ENCODE data around the gene ATM. TPM values are rescaled to one million over a fixed set of nuclear protein-coding genes. Genes with fewer than 3 reads are reported as not detected.

Gene ATM
- total RNA-seq, 1 donor from 2014 or later, result 184 TPM

- DNase-seq, result no peak
- intact Hi-C loops (cut with micrococcal nuclease), result loop anchor here (5.0 kb wide), 1 partner anchor 306 kb away; no protein-coding TSS in a partner anchor
Observed at GRCh38 chr11:108341654-108342053, 118.8 kb downstream of the ATM start.

GRCh38 chr11:108343714-108344113 lies 120.8 kb downstream of the ATM start:
- ATAC-seq (ENCODE audit: low read depth), result no peak
- Mint-ChIP-seq H3K27ac (no peak overlapping the region), H3K4me3 (no peak overlapping the region), H3K4me1 (no peaks in the 10 kb centered on the region), H3K27me3 (no peaks in the 10 kb centered on the region), H3K36me3 (ENCODE audit: low read depth) (peaks cover 53% of the 10 kb centered on the region), H3K9me3 (no peaks in the 10 kb centered on the region)
- intact Hi-C loops (cut with micrococcal nuclease), result loop anchor here (5.0 kb wide), 1 partner anchor 304 kb away; no protein-coding TSS in a partner anchor
- CTCF ChIA-PET, result no interaction called here
- TF ChIP-seq CTCF (IDR thresholded peaks at IDR 0.05), result no peak
- POLR2A ChIA-PET, result no interaction called here
- no peak for DNase-seq

More at GRCh38 chr11:108341654-108342053, 118.8 kb downstream of the ATM start:
- Mint-ChIP-seq H3K4me1 (no peaks in the 10 kb centered on the region), H3K4me3 (no peak overlapping the region), H3K9me3 (no peaks in the 10 kb centered on the region), H3K27ac (no peak overlapping the region), H3K36me3 (ENCODE audit: low read depth) (peaks cover 58% of the 10 kb centered on the region), H3K27me3 (no peaks in the 10 kb centered on the region)
- ATAC-seq (ENCODE audit: low read depth), result no peak
- no peak for TF ChIP-seq CTCF (IDR thresholded peaks at IDR 0.05)
- POLR2A ChIA-PET, result interaction anchor here (0.6 kb wide), 1 partner anchor 257 kb away, joined by 3 read pairs; no protein-coding TSS in a partner anchor
- CTCF ChIA-PET, result no interaction called here

GRCh38 chr11:108345767-108346166 lies 122.9 kb downstream of the ATM start:
- no peak for TF ChIP-seq CTCF (IDR thresholded peaks at IDR 0.05)
- peaks cover 67% of the 10 kb centered on the region for H3K36me3 Mint-ChIP-seq (ENCODE audit: low read depth)
- no peaks in the 10 kb centered on the region for H3K4me1 Mint-ChIP-seq
- CTCF ChIA-PET, result no interaction called here
- POLR2A ChIA-PET, result no interaction called here
- H3K27ac Mint-ChIP-seq, result no peak overlapping the region
- no peak for ATAC-seq (ENCODE audit: low read depth)
- no peaks in the 10 kb centered on the region for H3K9me3 Mint-ChIP-seq
- intact Hi-C loops (cut with micrococcal nuclease), result no loop called here
- DNase-seq, result no peak
- H3K27me3 Mint-ChIP-seq, result no peaks in the 10 kb centered on the region
- H3K4me3 Mint-ChIP-seq, result no peak overlapping the region

GRCh38 chr11:108346451-108346850 lies 123.6 kb downstream of the ATM start:
- no peak overlapping the region for H3K27ac Mint-ChIP-seq
- no peaks in the 10 kb centered on the region for H3K27me3 Mint-ChIP-seq
- ChIA-PET POLR2A (no interaction called here), CTCF (no interaction called here)
- no peak for TF ChIP-seq CTCF (IDR thresholded peaks at IDR 0.05)
- H3K36me3 Mint-ChIP-seq (ENCODE audit: low read depth), result peaks cover 72% of the 10 kb centered on the region
- DNase-seq, result no peak
- no peaks in the 10 kb centered on the region for H3K4me1 Mint-ChIP-seq
- intact Hi-C loops (cut with micrococcal nuclease), result no loop called here
- ATAC-seq (ENCODE audit: low read depth), result no peak
- no peaks in the 10 kb centered on the region for H3K9me3 Mint-ChIP-seq
- H3K4me3 Mint-ChIP-seq, result no peak overlapping the region

GRCh38 chr11:108351468-108351867 lies 128.6 kb downstream of the ATM start:
- H3K4me1 Mint-ChIP-seq, result no peaks in the 10 kb centered on the region
- no peak overlapping the region for H3K27ac Mint-ChIP-seq
- no peaks in the 10 kb centered on the region for H3K9me3 Mint-ChIP-seq
- DNase-seq (no peak), ATAC-seq (ENCODE audit: low read depth) (no peak)
- intact Hi-C loops (cut with micrococcal nuclease), result no loop called here
- ChIA-PET POLR2A (no interaction called here), CTCF (no interaction called here)
- no peak for TF ChIP-seq CTCF (IDR thresholded peaks at IDR 0.05)
- no peak overlapping the region for H3K4me3 Mint-ChIP-seq
- H3K27me3 Mint-ChIP-seq, result no peaks in the 10 kb centered on the region
- peaks cover 87% of the 10 kb centered on the region for H3K36me3 Mint-ChIP-seq (ENCODE audit: low read depth)

Data from activated B cell treated with CpG ODN at 0.5 μM for 24 hours (primary cell).